ENCODE results near the gene RBM15B.
A peak's percentile ranks its signal among the peaks of the same experiment; 100 is the strongest.
"Not testable (repeated sequence)": the region's sequence is repeated elsewhere in the genome, so short reads cannot be mapped to it uniquely, and the experiment has no call there.

The RBM15B gene

GRCh38 chr3:51379301-51379700, 11.8 kb upstream of the RBM15B start:
- no peak for DNase-seq (ENCODE audit: low read depth)

DNA sequence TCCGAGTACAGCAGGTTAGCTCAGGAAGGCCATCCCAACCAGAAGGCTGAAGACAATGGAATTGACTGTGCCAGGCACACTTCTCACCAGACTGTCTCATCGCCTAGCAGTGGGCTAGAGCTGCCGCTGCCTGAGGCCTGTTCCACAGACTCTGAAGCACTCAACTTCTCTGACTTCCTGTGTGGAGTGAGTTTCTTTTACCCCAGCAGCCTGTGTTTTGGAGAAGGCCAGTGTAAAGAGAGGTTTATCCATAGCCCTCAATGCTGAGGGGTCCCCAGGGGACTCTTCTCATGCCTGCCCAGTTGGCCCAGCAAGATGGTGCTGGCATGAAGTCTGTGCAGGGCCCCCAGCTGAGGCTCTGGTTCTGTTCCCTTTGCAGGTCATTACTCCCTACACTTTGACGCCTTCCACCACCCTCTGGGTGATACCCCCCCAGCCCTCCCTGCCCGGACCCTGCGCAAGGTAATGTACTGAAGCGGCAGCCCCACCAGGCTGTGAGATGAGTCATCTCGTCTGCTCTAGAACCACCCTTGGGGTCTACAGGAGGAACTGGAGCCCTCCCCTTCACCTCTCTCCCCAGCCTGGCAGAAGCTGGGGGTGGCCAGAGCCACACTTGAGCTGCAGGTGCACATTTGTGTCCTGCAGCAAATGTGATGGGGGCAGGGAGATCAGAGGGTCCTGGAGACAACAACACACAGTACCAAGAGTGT, 11.2 kb upstream of the RBM15B start:
- DNase-seq (ENCODE audit: low read depth), result no peak

- no peak for DNase-seq (ENCODE audit: low read depth)
These were observed 10.3 kb upstream of the RBM15B start for GRCh38 chr3:51380601-51381332.

DNA sequence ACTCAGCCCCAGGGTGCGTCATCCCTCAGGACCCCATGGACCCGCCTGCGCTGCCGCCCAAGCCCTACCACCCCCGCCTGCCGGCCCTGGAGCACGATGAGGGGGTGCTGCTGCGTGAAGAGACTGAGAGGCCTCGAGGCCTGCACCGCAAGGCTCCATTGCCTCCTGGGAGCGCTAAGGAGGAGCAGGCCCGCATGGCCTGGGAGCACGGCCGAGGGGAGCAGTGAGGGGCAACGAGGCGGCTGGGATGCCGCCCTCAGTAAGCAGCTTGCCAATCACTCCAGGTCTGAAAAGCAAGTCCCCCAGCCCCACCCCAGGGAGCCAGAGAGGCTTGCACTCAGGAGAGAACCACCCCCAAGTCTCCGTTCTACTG, 9.8 kb upstream of the RBM15B start:
- no peak for DNase-seq (ENCODE audit: low read depth)

- DNase-seq (ENCODE audit: low read depth), result no peak
These were observed 8.9 kb upstream of the RBM15B start for GRCh38 chr3:51382076-51382745.

DNA sequence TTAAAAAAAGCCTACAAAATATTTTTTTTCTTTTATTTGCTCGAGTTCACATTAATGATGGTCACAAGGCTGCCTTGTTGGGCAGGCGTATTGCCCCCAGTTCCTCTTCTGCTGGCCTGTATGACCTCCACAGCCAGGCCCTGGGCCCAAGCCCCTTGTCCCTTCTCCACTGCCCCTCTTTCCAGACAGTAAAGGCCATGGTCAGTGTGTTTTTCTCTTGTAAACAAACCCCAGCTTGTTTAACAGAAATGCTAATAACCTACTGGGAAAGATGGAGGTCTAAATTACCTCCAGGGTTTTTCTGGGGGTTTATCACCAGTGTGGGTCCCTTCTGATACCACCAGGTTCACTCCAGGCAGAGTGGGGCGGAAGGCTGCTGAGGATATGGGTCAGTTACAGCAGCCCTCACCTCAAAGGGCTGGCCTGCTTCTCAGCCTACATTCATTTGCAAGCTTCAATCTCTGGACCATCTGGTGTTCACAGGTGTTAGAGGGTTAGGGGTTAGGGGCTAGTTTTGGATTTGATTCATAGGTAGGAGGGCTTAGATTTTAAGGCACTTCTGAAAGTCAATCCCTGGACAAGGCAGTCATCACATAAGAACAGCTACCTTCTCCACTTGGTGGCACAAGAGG, 8.0 kb upstream of the RBM15B start:
- DNase-seq (ENCODE audit: low read depth), result no peak

DNA sequence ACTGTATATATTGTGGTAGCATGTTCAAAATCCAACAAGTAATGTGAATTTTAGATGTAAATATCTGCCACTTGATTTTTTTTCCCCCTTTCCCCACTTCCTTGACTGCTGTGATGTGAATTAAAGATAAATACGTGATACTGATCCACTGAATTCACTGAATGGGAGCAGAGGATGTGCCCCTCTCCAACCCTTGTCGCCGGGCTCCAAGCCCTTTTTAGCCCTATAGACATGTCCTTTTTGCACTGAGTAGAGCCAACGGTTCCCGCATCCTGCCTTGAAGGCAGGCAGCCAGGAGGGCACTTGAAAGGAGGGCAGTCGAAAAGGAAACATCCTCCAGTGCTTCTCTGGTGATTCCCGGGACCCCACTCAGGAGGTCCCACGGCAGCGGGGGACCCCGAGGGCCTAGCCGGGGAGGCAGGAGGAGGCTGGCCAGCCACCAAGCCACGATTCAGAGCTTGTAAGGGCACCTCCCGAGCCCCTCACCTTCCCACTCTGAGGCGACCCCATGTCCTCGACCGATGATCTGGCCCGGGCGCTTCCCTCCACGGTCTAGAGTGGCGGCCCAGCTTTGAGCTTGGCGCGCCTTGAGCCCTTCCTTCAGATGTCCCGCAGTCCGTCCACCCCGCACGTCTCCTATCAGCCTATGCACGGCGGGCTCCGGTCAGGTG, 6.9 kb upstream of the RBM15B start:
- no peak for DNase-seq (ENCODE audit: low read depth)

DNA sequence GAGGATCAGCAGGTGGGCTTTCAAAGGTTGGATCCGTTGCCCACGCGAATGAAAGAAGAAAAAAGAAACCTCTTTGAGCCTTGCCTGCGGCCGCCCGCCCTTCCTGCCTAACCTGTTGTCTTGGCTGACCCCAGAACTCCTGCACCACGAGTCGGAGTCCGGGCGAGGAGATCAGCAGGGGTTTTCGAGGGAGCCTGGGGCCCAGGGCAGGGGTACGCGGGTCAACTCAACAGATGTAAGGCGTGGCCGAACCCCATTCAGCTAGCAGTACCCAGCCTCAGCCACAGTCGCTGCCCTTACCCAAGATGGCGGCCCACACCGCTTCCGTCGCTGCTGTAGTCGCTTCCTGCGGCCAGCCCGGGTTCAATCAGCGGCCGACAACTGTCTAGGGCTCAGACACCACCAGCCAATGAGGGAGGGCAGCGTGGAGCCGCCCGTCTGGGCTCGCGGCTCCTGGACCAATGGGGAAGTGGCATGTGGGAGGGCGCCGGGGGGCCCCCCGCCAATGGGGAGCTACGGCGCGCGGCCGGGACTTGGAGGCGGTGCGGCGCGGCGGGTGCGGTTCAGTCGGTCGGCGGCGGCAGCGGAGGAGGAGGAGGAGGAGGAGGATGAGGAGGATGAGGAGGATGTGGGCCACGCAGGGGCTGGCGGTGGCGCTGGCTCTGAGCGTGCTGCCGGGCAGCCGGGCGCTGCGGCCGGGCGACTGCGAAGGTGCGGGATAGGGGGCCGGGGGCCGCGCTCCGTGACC, 6.2 kb upstream of the RBM15B start, which contains the start of gene MANF:
TSS of gene MANF (plus strand) at position 566 of the 748 bp plus-strand sequence. CDS start at position 618, 52 bp downstream.
- peak; percentile 96 for DNase-seq (ENCODE audit: low read depth)

GRCh38 chr3:51385621-51386091, 5.4 kb upstream of the RBM15B start:
- no peak for DNase-seq (ENCODE audit: low read depth)

DNA sequence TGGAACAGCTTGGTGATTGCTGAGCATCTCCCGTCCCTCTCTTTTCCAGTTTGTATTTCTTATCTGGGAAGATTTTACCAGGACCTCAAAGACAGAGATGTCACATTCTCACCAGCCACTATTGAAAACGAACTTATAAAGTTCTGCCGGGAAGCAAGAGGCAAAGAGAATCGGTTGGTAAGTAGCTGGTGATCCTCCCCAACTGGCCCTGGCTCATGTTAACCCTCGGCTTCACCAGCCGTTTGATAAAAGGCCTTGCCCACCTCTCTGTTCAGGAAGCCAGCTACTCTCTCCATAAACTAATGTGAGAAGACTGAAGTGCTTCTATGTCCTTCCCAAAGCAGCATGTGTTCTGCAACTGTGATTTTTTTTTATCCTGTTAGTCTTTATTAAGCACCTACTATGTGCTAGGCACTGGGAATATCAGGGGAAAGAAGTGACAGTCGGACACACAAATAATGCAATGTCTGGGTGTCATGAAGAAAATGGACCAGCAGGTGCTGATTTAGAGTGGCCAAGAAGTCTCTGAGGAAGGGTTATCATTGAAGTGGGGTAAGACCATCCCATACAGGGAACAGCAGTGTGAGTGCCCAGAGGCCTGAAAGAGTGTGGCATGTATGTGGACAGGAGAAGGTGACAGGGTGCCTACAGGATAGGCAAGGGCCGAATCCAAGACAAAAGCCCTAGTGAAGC, 4.8 kb upstream of the RBM15B start:
- no peak for DNase-seq (ENCODE audit: low read depth)

DNA sequence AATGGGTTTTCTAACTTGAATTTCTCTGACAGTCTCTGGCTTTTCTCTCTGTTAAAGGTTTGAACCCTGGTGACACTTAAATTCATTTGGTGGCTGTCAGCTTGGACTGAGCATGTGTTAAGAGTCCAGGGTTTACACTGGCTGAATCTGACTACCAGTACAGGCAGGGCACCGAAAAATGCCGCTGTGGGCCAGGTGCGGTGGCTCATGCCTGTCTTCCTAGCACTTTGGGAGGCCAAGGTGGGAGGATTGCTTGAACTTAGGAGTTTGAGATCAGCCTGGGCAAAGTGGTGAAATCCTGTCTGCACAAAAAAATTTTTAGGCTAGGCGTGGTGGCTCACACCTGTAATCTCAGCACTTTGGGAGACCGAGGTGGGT, 4.2 kb upstream of the RBM15B start:
- DNase-seq (ENCODE audit: low read depth), result no peak

- DNase-seq (ENCODE audit: low read depth), result not testable (repeated sequence)
These were observed 3.8 kb upstream of the RBM15B start for GRCh38 chr3:51387281-51387680.

DNA sequence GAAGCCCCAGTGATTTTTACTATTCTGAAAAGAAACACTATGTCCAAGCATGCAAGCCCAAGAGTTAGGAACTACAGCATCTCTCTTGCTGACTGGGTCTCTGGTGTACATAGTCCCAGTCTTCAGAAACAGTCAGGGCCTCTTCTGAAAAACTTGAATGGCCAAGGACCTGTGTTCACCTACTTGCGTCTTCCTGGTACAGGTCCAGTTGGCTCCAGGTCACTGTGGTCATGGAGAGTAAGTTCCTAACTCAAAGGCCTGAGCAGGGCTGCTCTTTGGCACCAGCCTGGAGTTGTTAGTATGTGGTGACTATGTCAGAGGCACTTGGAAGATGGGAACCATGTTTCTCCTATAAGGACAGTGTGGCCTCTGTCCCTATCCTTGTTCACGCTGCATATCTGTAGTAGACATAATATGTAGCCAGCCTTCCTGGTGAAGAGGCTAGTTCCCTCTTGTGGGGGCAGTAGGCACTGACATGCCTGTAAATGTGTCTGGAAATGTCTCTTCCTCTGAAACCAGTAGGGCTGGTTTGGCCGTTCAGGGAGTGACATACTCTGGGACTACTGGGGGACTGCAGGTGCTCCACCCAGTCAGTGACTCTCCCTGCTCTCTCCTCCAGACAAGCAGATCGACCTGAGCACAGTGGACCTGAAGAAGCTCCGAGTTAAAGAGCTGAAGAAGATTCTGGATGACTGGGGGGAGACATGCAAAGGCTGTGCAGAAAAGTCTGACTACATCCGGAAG, 2.6 kb upstream of the RBM15B start:
- DNase-seq (ENCODE audit: low read depth), result no peak

- DNase-seq (ENCODE audit: low read depth), result no peak
These were observed 1.5 kb upstream of the RBM15B start for GRCh38 chr3:51389423-51390183.

- DNase-seq (ENCODE audit: low read depth), result no peak
These were observed 625 bp upstream of the RBM15B start for GRCh38 chr3:51390246-51391074.

GRCh38 chr3:51391566-51392354, 675 bp downstream of the RBM15B start:
- no peak for DNase-seq (ENCODE audit: low read depth)
